ENCODE results near the gene POU2F1. TPM values are rescaled to one million over a fixed set of nuclear protein-coding genes. Genes with fewer than 3 reads are reported as not detected.
A peak's percentile ranks its signal among the peaks of the same experiment; 100 is the strongest.

The POU2F1 gene
- polyA plus RNA-seq, 2 of the 4 experiments (the other 2 are of a cell fraction), result 2.9 to 9.4 TPM

GRCh38 chr1:167305706-167306277, 85.1 kb downstream of the POU2F1 start:
- H3K27ac ChIP-seq, result no peak overlapping the region
- 34% methylated on average over 2 of the region's 2 CpGs for WGBS (ENCODE audit: missing lambda C conversion rate)
- H3K9me3 ChIP-seq, result no peaks in the 10 kb centered on the region
- POLR2A ChIA-PET, result no interaction called here
- peaks cover 17% of the 10 kb centered on the region for H3K4me1 ChIP-seq
- DNase-seq (ENCODE audit: low read depth in 1 of 2, low spot score in 1 of 2) (no peak), ATAC-seq (peak in 1 of 2 experiments; percentile 58; a peak in 3 of 6 replicates), FAIRE-seq (no peak)
- H3K4me2 ChIP-seq, result peak overlapping the region; percentile 31; the same call in 1 of the 3 replicates
- no peak overlapping the region for H3K4me3 ChIP-seq
- TF ChIP-seq FOSB (CRISPR knock-in tag; IDR thresholded peaks at IDR 0.05), result no peak
- TF ChIP-seq, protein P1, sequence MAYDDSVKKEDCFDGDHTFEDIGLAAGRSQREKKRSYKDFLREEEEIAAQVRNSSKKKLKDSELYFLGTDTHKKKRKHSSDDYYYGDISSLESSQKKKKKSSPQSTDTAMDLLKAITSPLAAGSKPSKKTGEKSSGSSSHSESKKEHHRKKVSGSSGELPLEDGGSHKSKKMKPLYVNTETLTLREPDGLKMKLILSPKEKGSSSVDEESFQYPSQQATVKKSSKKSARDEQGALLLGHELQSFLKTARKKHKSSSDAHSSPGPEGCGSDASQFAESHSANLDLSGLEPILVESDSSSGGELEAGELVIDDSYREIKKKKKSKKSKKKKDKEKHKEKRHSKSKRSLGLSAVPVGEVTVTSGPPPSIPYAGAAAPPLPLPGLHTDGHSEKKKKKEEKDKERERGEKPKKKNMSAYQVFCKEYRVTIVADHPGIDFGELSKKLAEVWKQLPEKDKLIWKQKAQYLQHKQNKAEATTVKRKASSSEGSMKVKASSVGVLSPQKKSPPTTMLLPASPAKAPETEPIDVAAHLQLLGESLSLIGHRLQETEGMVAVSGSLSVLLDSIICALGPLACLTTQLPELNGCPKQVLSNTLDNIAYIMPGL (CRISPR knock-in tag; IDR thresholded peaks at IDR 0.05; ENCODE audit: borderline replicate concordance), result no peak
- TF ChIP-seq HDAC2 (IDR thresholded peaks at IDR 0.05), result no peak
- TF ChIP-seq, protein P2, sequence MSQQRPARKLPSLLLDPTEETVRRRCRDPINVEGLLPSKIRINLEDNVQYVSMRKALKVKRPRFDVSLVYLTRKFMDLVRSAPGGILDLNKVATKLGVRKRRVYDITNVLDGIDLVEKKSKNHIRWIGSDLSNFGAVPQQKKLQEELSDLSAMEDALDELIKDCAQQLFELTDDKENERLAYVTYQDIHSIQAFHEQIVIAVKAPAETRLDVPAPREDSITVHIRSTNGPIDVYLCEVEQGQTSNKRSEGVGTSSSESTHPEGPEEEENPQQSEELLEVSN (IDR thresholded peaks at IDR 0.05; ENCODE audit: borderline replicate concordance, low read depth), result no peak
- no peak for TF ChIP-seq RFX5 (IDR thresholded peaks at IDR 0.05)
- no peak for TF ChIP-seq JUN (IDR thresholded peaks at IDR 0.05)
- no peak for TF ChIP-seq ZSCAN20 (CRISPR knock-in tag; IDR thresholded peaks at IDR 0.05)
- no peak for TF ChIP-seq NR3C1 (IDR thresholded peaks at IDR 0.05)
- TF ChIP-seq EHF (CRISPR knock-in tag; IDR thresholded peaks at IDR 0.05), result no peak
- TF ChIP-seq HEYL (CRISPR knock-in tag; IDR thresholded peaks at IDR 0.05), result no peak
- TF ChIP-seq HOXA7 (CRISPR knock-in tag; IDR thresholded peaks at IDR 0.05), result no peak
- no peak for TF ChIP-seq RARB (CRISPR knock-in tag; IDR thresholded peaks at IDR 0.05)
- no peak for TF ChIP-seq MYC (IDR thresholded peaks at IDR 0.05; ENCODE audit: borderline replicate concordance, low read length)
- TF ChIP-seq, protein P3, sequence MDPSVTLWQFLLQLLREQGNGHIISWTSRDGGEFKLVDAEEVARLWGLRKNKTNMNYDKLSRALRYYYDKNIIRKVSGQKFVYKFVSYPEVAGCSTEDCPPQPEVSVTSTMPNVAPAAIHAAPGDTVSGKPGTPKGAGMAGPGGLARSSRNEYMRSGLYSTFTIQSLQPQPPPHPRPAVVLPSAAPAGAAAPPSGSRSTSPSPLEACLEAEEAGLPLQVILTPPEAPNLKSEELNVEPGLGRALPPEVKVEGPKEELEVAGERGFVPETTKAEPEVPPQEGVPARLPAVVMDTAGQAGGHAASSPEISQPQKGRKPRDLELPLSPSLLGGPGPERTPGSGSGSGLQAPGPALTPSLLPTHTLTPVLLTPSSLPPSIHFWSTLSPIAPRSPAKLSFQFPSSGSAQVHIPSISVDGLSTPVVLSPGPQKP (IDR thresholded peaks at IDR 0.05; ENCODE audit: low read depth, low read length), result no peak
- TF ChIP-seq USF2 (IDR thresholded peaks at IDR 0.05), result no peak
- no peak for TF ChIP-seq CBX2 (IDR thresholded peaks at IDR 0.05; ENCODE audit: borderline replicate concordance, low read depth)
- no peak for TF ChIP-seq HOXB5 (CRISPR knock-in tag; IDR thresholded peaks at IDR 0.05)
- CTCF ChIA-PET, result interaction anchor here (1.1 to 1.6 kb wide), 2 partner anchors 38 to 82 kb away, joined by 3 read pairs; no protein-coding TSS in a partner anchor

DNA sequence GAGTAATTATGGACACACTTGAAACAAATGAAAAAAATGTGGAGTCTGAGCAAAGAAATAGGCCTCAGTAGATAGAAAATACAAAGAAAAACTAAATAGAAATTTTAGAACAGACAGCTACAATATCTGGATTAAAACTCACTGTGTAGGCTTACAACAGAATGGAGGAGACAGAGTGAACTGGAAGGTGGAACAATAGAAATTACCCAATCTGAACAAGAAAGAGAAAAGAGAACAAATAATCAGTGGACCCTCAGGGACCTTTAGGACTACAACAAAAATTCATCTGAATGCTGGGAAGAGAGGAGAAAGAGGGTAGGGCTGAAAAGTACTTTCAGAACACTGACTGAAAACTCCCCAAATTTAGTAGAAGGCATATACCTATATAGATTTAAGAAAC, 90.0 kb downstream of the POU2F1 start:
- ChIA-PET POLR2A (no interaction called here), CTCF (interaction anchor here (1.1 kb wide), 1 partner anchor 53 kb away, joined by 3 read pairs; no protein-coding TSS in a partner anchor)
- DNase-seq (ENCODE audit: low read depth in 1 of 2, low spot score in 1 of 2) (no peak), ATAC-seq (no peak), FAIRE-seq (no peak)
- TF ChIP-seq SREBF2 (IDR thresholded peaks at IDR 0.05) (no peak), CTCF (IDR thresholded peaks at IDR 0.05) (no peak), JUN (IDR thresholded peaks at IDR 0.05) (no peak), KDM1A (IDR thresholded peaks at IDR 0.05; ENCODE audit: low read depth) (no peak), ESRRA (IDR thresholded peaks at IDR 0.05; ENCODE audit: borderline replicate concordance, low read length) (no peak), RARB (CRISPR knock-in tag; IDR thresholded peaks at IDR 0.05) (no peak), FOXS1 (CRISPR knock-in tag; IDR thresholded peaks at IDR 0.05) (no peak), CHD4 (IDR thresholded peaks at IDR 0.05; ENCODE audit: borderline replicate concordance) (no peak), HDAC2 (IDR thresholded peaks at IDR 0.05) (no peak), CEBPB (IDR thresholded peaks at IDR 0.05) (no peak), NR3C1 (IDR thresholded peaks at IDR 0.05) (no peak), TP53 (CRISPR knock-in tag; IDR thresholded peaks at IDR 0.05) (no peak)
- TF ChIP-seq, protein P4, sequence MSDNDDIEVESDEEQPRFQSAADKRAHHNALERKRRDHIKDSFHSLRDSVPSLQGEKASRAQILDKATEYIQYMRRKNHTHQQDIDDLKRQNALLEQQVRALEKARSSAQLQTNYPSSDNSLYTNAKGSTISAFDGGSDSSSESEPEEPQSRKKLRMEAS (IDR thresholded peaks at IDR 0.05), result no peak
- peaks cover 10% of the 10 kb centered on the region for H3K4me1 ChIP-seq
- H3K9me3 ChIP-seq, result no peaks in the 10 kb centered on the region
- no peak overlapping the region for H3K27ac ChIP-seq
- no peak overlapping the region for H3K4me3 ChIP-seq
- H3K4me2 ChIP-seq, result no peak overlapping the region

Data from A549 (cell line).